NCI-H446 (cell line): ENCODE results near the gene NGRN.
"Not testable (repeated sequence)": the region's sequence is repeated elsewhere in the genome, so short reads cannot be mapped to it uniquely, and the experiment has no call there.

Experiments used
- DNase-seq, 2 experiments: peaks; one replicate each; lab custom pipeline; 2025; lab: John Stamatoyannopoulos, UW

The NGRN gene

GRCh38 chr15:90234096-90234988, 31.1 kb upstream of the NGRN start, which contains the start of gene GDPGP1:
GDPGP1 (plus strand) TSS chr15:90234209; CDS start chr15:90240909, 6,700 bp downstream.
- peak in 1 of 2 experiments; percentile 97 for DNase-seq

- DNase-seq = no peak
Observed at GRCh38 chr15:90239371-90239770, 26.1 kb upstream of the NGRN start.

- DNase-seq = no peak
Observed at GRCh38 chr15:90240856-90241255, 24.6 kb upstream of the NGRN start.

- DNase-seq = no peak
Observed at GRCh38 chr15:90241343-90242192, 23.9 kb upstream of the NGRN start.

DNA sequence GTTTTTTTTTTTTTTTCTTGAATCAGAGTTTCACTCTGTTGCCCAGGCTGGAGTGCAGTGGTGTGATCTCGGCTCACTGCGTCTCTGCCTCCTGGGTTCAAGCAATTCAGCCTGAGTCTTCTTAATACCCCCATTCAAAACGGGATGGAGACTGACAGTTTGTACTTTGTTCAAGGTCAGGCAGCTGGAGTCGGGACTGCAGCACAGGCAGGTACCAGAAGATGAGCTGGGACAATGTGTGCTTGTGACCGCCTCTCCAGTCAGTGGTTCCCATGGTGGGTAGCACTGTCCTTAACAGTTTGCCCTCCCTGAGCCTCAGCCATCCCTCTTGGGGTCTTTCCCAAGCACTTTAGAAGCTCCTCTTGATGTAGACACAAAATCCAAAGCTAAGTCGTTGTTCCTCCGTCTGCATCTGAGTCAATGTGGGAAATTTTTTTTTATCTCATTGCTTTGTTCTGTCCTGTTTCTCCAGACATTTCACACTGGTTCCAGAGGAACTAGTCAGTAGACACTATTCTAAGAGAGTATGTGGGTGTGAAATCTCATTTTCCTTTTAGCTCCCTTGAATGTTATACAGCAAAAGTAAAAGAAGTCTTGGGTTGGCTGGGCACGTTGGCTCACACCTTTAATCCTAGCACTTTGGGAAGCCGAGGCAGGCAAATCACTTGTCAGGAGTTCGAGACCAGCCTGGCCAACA, 21.4 kb upstream of the NGRN start:
- no peak for DNase-seq

DNA sequence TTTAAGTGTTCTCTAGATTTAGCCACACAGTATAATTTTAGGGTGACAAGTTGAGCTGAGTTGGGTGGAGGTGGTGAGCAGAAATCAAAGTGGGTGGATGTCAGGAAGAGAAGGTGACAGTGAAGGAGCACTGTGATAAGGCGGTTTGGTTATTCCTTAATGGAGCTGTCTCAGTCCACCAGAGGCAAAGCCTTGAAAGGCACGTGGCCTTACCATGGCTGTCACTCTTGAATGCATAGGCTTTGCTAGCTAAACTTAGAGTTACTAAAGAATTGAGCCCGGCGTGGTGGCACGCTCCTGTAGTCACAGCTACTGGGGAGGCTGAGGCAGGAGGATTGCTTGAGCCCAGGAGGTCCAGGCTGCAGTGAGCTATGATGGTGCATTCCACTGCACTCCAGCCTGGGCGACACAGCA, 16.7 kb upstream of the NGRN start:
- no peak for DNase-seq

DNA sequence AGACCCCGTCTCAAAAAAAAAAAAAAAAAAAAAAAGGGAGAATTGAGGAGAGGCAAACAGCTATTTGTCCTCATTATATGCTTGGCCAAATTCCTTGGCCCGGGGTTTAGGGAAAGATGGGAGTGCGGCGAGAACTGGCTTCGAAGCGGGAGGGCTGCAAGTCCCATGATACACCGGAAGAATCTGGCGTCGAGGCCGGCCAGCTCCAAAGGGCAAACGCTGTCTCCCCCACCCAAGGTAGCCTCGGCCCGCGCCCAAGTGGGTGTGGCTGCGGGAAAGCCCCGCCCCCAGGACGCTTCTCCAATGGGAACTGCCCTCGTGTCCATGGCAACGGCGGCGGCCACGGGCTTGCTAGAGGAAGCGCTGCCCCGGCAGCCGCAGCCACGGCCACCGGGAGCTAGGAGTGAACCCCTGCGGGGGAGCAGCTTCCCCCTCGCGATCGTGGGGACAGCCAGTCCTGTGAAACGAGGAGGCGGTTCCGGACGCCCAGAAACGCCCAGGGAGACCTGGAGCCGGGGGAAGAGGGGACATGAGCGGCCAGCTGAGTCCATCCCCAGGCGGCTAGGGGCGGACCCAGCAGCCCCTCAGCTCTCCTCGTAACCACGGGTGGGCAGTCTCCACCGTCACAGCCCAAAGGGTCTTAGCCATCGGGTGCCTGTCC, 16.1 kb upstream of the NGRN start, which contains the start of gene TTLL13:
TSS of gene TTLL13 (plus strand) at position 354 of the 661 bp plus-strand sequence. CDS start 1,075 bp downstream, outside the sequence.
- peak; percentile 76 to 91 for DNase-seq

- no peak for DNase-seq
Observed at GRCh38 chr15:90257776-90258175, 7.7 kb upstream of the NGRN start.

DNA sequence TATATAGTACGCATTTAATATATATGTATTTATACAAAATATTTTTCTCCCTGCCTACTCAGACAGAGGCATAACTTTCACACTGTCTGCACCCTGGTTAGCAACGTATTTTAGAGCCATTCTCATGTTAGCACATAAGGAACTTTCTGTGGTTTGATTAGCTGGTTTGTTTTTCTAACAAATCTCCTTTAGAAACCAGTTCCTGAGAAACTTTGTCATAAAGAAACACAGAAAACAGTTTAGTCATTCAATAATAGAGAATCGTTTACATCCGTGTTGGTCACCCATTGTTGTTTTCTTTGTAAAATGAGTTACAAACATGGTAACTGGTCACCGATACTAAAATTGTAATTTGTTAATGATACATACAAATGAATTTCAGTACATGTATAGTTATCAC, 5.9 kb upstream of the NGRN start:
- DNase-seq = no peak

- not testable (repeated sequence) for DNase-seq
Observed at GRCh38 chr15:90260731-90261130, 4.7 kb upstream of the NGRN start.

- no peak for DNase-seq
Observed at GRCh38 chr15:90261811-90262210, 3.7 kb upstream of the NGRN start.

- DNase-seq = no peak
Observed at GRCh38 chr15:90262426-90262825, 3.0 kb upstream of the NGRN start.

- DNase-seq = no peak
Observed at GRCh38 chr15:90264671-90265070, 801 bp upstream of the NGRN start.

DNA sequence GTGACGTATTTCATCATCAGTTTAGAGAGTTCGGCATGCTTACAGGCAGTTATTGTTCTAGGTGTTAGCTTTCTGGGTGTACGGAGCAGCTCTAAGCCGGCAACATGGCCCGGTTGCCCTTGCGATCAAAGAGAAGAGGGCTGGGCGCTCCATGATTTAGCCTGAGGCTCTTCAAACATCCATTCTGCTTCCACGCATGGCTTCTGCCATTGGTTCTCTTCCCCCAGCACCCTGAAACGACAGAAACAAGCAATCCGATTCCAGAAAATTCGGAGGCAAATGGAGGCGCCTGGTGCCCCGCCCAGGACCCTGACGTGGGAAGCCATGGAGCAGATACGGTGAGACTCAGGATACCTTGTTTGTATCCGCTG, 574 bp downstream of the NGRN start:
- peak in 1 of 2 experiments; percentile 30 for DNase-seq

- DNase-seq = no peak
Observed at GRCh38 chr15:90266485-90266884, 1.0 kb downstream of the NGRN start.

- no peak for DNase-seq
Observed at GRCh38 chr15:90268415-90268814, 2.9 kb downstream of the NGRN start.

DNA sequence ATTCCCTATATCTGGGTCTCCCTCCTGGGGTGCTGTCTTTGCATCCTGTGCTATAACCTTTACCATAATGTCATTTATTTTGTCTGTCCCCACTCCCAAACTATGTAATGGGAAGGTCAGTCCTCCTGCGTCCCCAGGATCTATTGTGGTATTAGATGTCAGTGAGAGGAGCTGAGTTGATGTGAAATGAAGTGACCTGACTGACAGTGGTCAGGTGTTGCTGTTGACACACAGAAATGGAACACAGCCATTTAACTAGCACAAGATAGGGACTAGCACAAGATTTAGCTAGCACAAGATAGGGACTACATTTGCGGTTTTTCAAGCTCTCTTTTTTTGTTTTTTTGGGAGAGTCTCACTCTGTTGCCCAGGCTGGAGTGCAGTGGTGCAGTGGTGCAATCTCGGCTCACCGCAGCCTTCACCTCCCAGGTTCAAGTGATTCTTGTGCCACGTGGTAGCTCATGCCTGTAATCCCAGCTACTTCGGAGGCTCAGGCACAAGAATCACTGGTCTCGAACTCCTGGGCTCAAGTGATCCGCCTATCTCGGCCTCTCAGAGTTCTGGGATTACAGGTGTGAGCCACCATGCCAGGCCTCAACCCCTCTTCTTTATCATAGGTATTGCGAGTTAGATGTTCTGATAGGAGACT, 5.2 kb downstream of the NGRN start:
- DNase-seq = no peak

- no peak for DNase-seq
Observed at GRCh38 chr15:90271459-90272166, 6.1 kb downstream of the NGRN start.

DNA sequence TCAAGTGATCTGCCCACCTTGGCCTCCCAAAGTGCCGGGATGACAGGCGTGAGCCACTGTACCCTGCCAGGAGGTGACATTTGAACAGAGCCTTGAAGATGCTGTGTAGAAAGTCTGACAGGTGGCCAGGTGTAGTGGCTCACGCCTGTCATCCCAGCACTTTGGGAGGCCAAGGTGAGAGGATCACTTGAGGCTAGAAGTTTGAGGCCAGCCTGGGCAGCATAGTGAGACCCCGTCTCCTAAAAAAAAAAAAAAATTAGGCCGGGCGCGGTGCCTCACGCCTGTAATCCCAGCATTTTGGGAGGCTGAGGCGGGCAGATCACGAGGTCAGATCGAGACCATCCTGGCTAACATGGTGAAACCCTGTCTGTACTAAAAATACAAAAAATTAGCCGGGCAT, 13.0 kb downstream of the NGRN start:
- not testable (repeated sequence) for DNase-seq

DNA sequence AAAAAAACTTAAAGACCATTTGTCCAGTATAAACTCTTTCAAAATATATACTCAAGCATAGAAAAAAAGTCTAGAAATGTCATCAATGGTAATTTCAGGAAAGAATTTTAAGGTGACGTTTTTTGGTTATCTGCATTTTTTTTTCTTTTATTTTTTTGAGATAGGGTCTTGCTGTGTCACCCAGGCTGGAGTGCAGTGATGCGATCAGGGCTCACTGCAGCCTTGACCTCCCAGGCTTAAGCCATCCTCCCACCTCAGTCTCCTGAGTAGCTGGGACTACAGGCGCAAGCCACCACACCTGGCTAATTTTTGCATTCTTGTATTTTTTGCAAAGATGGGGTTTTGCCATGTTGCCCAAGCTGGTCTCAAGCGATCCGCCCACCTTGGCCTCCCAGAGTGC, 15.3 kb downstream of the NGRN start:
- not testable (repeated sequence) for DNase-seq
